BE2C (cell line): Measurements from ENCODE around the gene EPS8L1. TPM values are rescaled to one million over a fixed set of nuclear protein-coding genes. Genes with fewer than 3 reads are reported as not detected.
"Not testable (repeated sequence)": the region's sequence is repeated elsewhere in the genome, so short reads cannot be mapped to it uniquely, and the experiment has no call there.

Experiments
- DNase-seq: peaks from one replicate; pipeline ENCODE4 v3.0.0-alpha.2; 2020
- H3K27me3 ChIP-seq: fragments of 250-450 bp; sonication (Bioruptor Pico); 2 replicates; pipeline ENCODE4 v1.5.1; 2020; ENCODE audit warnings: mild to moderate bottlenecking
- H3K36me3 ChIP-seq: fragments of 250-450 bp; sonication (Bioruptor Pico); 2 replicates; pipeline ENCODE4 v1.5.1; 2020; ENCODE audit warnings: mild to moderate bottlenecking
- H3K4me1 ChIP-seq: fragments of 250-450 bp; sonication (Bioruptor Pico); 2 replicates; pipeline ENCODE4 v1.5.1; 2020
- H3K4me3 ChIP-seq: 2 replicates; pipeline ENCODE4 v1.5.1; 2011; ENCODE audit warnings: low read depth, low read length
- H3K9me3 ChIP-seq: fragments of 250-450 bp; sonication (Bioruptor Pico); 2 replicates; pipeline ENCODE4 v1.5.1; 2020
- polyA plus RNA-seq: library from polyadenylated mRNA; unstranded; fragments of >200 nt; gene quantifications from one replicate; pipeline ENCODE4 v1.2.1, GENCODE V29; 2012; ENCODE audit warnings: low read depth, missing spikeins; ENCODE audit not compliant: insufficient read length, insufficient read depth
- TF ChIP-seq, protein P1 (sequence below): IDR thresholded peaks from 2 replicates; pipeline ENCODE4 v1.5.1; 2012; ENCODE audit warnings: mild to moderate bottlenecking, low read depth, low read length

The EPS8L1 gene
- not detected for polyA plus RNA-seq

DNA sequence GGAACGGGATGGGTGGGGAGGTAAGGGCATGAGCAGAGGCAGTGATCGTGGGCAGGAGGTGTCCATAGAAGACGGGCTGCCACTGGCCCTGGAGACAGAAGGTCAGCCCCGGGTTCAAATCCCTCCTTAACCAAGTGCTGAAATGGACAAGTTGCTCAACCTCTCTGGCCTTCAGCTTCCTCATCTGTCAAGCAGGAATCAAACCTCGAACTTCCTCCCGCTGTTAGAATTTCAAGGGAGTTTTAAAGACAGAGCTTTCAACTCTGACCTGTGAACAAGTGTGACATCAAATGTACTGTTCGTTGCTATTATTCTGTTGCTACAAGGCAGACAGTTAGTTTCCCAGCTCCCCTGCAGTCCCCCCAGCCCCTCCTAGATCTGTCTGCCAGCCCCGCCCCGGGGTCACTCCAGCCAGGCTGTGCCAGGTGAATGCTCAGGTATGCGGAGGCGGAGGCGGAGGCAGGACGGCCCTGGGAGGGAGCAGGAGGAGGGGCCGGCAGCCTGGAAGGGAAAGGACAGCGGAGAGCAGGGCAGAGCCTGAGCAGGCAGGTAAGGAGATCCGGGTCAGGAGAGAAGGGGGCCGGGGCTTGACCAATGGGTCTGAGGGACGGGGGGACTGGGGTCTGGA lies at the start of gene EPS8L1:
Gene EPS8L1 (plus strand): TSS at position 499 of the 628 bp plus-strand sequence. CDS start 576 bp downstream, outside the sequence.
- Histone ChIP-seq H3K4me3 (no peak within 1 kb of the TSS), H3K36me3 (no peaks in the 10 kb centered on the region)

DNA sequence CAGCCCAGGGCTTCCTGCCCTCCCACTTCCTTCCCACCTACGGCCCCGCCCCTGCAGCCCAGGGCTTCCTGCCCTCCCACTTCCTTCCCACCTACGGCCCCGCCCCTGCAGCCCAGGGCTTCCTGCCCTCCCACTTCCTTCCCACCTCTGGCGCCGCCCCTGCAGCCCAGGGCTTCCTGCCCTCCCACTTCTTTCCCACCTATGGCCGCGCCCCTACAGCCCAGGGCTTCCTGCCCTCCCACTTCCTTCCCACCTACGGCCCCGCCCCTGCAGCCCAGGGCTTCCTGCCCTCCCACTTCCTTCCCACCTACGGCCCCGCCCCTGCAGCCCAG lies 48.6 kb upstream of the EPS8L1 start:
- not testable (repeated sequence) for H3K4me3 ChIP-seq, H3K9me3 ChIP-seq, DNase-seq, H3K36me3 ChIP-seq, H3K4me1 ChIP-seq, H3K27me3 ChIP-seq

More for the DNA sequence above, at the start of gene EPS8L1:
- TF ChIP-seq, protein P1, sequence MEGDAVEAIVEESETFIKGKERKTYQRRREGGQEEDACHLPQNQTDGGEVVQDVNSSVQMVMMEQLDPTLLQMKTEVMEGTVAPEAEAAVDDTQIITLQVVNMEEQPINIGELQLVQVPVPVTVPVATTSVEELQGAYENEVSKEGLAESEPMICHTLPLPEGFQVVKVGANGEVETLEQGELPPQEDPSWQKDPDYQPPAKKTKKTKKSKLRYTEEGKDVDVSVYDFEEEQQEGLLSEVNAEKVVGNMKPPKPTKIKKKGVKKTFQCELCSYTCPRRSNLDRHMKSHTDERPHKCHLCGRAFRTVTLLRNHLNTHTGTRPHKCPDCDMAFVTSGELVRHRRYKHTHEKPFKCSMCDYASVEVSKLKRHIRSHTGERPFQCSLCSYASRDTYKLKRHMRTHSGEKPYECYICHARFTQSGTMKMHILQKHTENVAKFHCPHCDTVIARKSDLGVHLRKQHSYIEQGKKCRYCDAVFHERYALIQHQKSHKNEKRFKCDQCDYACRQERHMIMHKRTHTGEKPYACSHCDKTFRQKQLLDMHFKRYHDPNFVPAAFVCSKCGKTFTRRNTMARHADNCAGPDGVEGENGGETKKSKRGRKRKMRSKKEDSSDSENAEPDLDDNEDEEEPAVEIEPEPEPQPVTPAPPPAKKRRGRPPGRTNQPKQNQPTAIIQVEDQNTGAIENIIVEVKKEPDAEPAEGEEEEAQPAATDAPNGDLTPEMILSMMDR: no peak
- H3K4me1 ChIP-seq: no peaks in the 10 kb centered on the region
- H3K9me3 ChIP-seq: no peaks in the 10 kb centered on the region; the same call in 1 of the 2 replicates
- H3K27me3 ChIP-seq: peaks cover 33% of the 10 kb centered on the region
- no peak for DNase-seq

DNA sequence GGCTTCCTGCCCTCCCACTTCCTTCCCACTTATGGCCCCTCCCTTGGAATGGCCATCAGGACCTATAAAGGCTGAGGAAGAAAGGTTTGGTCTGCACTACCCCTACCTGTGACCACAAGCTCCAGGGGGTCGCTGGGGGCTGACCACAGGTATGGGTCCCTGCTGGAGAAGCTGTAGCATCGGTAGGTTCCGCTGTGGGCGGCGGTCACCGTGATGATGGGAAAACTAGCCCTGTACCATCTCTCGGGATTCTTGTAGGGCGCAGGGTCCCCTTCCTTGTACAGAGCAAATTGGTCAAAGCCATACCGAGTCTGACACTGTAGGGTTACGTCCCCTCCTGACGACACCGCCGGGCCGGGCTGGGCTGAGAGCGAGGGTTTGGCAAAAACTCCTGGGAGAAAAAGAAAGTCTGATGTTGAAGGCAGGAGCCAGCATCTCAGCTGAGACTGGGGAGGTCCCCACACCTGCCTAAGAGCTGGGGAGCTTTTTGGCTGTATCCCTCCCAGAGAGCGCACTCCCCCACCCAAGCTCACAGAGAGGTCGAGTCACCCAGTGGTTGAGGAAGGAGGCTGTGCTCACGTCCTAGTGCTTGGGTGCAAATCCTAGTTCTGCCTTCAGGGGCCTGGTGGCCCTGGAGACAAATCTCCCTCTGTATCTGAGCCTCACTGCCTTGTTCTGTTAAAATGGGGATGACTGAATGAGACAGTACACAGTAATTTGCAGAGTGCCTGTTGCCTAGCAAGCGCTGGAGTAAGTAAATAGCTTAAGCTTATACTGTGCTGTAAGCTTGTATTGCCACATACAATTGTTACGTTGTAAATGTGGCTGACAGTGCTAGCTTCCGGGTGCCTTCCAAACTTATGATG lies 48.0 kb upstream of the EPS8L1 start:
- Histone ChIP-seq H3K9me3 (no peaks in the 10 kb centered on the region), H3K4me1 (no peaks in the 10 kb centered on the region), H3K36me3 (no peaks in the 10 kb centered on the region), H3K4me3 (no peak overlapping the region), H3K27me3 (peaks cover 8% of the 10 kb centered on the region)
- DNase-seq: no peak
- TF ChIP-seq, protein P1: no peak

DNA sequence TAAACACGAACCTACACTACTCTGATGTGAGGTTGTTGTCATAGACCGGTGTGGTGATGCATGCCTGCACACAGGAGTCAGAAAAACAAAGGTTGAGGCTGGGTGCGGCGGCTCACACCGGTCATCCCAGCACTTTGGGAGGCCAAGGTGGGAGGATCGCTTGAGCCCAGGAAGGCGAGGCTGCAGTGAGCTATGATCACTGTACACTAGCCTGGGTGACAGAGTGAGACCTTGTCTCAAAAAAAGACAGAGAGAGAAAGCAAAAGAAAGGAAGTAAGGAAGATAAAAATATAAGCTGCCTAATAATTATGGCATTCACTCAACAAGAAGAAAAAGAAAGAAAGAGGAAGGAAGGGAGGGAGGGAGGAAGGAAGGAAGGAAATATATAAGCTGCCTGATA lies 46.9 kb upstream of the EPS8L1 start:
- Histone ChIP-seq H3K27me3 (peaks cover 8% of the 10 kb centered on the region), H3K36me3 (no peaks in the 10 kb centered on the region), H3K9me3 (no peaks in the 10 kb centered on the region), H3K4me1 (no peaks in the 10 kb centered on the region), H3K4me3 (no peak overlapping the region)
- DNase-seq: no peak
- TF ChIP-seq, protein P1: no peak

DNA sequence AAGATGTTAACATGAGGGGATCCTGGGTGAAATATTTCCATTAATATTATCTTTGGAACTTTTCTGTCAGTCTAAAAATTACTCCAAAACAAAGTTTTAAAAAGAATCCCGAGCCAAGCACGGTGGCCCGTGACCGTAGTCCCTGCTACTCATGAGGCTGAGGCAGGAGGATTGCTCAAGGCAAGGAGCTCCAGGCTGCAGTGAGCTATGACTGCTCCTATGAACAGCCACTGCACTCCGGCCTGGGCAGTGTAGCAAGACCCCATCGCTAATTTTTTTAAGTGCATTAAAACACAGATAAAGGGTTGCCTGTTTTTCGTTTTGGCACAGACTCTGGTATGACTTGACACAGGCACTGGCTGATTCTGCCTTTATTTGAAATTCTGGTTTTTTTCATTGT lies 44.5 kb upstream of the EPS8L1 start:
- no peak for DNase-seq
- Histone ChIP-seq H3K9me3 (no peaks in the 10 kb centered on the region), H3K36me3 (no peaks in the 10 kb centered on the region), H3K27me3 (peaks cover 8% of the 10 kb centered on the region), H3K4me1 (no peaks in the 10 kb centered on the region), H3K4me3 (no peak overlapping the region)
- TF ChIP-seq, protein P1: no peak

- Histone ChIP-seq H3K27me3 (peaks cover 8% of the 10 kb centered on the region), H3K4me3 (no peak overlapping the region), H3K9me3 (no peaks in the 10 kb centered on the region), H3K36me3 (no peaks in the 10 kb centered on the region), H3K4me1 (no peaks in the 10 kb centered on the region)
- TF ChIP-seq, protein P1: no peak
- DNase-seq: no peak
These were observed 43.4 kb upstream of the EPS8L1 start for GRCh38 chr19:55032170-55032800.

GRCh38 chr19:55032976-55033643 lies 42.6 kb upstream of the EPS8L1 start:
- not testable (repeated sequence) for H3K36me3 ChIP-seq, H3K27me3 ChIP-seq, H3K4me1 ChIP-seq, H3K9me3 ChIP-seq, DNase-seq, H3K4me3 ChIP-seq
